Fibroblast of villous mesenchyme (primary cell): Measurements from ENCODE around the gene LCE2A. TPM values are rescaled to one million over a fixed set of nuclear protein-coding genes. Genes with fewer than 3 reads are reported as not detected.
"Not testable (repeated sequence)": the region's sequence is repeated elsewhere in the genome, so short reads cannot be mapped to it uniquely, and the experiment has no call there.

ENCODE experiments used
- DNase-seq: peaks from one replicate; pipeline ENCODE4 v3.0.0-alpha.2; 2010; ENCODE audit warnings: low read depth
- H3K4me3 ChIP-seq: 2 replicates; pipeline ENCODE4 v1.5.1; 2011; ENCODE audit warnings: low read depth, mild to moderate bottlenecking, low read length
- CTCF ChIP-seq: IDR thresholded peaks from 2 replicates; pipeline ENCODE4 v1.5.1; 2012; ENCODE audit warnings: low read depth, mild to moderate bottlenecking, low read length; ENCODE audit not compliant: insufficient read depth
- total RNA-seq: library from RNA; depleted of rRNA; stranded (reverse); fragments of >200 nt; gene quantifications from 2 replicates; pipeline ENCODE4 v1.2.3, GENCODE V29; 2012

Gene LCE2A
- total RNA-seq, 1 donor, result 0.43 TPM

DNA sequence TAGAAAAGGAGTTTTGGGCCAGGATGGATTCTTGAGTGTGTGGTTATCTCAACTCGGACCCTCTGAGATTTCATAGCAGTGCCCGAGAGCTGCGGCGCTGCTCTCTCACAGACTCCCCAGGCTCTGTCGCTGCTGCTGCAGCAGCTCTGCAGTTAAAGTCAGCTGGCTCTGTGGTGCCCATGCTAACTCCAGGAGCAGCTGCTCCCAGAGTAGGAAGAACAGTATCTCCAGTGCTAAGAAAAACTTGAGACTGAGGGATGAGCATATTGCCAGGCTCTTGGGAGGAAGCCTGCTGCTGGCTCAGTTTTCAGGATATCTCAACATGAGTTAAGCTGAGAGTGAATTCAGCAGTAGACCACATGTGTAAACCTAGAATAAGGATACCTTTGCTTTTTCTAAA is 30.5 kb upstream of the LCE2A start:
- no peak overlapping the region for H3K4me3 ChIP-seq
- no peak for TF ChIP-seq CTCF
- no peak for DNase-seq

GRCh38 chr1:152673016-152673415 is 25.1 kb upstream of the LCE2A start:
- DNase-seq, result no peak
- TF ChIP-seq CTCF, result no peak
- no peak overlapping the region for H3K4me3 ChIP-seq

- DNase-seq, H3K4me3 ChIP-seq: not testable (repeated sequence)
Observed at GRCh38 chr1:152674983-152675382, 23.2 kb upstream of the LCE2A start, which contains the start of gene LCE2C. Gene LCE2C, plus strand, starts transcription at chr1:152675279. Its CDS starts 737 bp downstream, at chr1:152676016.

DNA sequence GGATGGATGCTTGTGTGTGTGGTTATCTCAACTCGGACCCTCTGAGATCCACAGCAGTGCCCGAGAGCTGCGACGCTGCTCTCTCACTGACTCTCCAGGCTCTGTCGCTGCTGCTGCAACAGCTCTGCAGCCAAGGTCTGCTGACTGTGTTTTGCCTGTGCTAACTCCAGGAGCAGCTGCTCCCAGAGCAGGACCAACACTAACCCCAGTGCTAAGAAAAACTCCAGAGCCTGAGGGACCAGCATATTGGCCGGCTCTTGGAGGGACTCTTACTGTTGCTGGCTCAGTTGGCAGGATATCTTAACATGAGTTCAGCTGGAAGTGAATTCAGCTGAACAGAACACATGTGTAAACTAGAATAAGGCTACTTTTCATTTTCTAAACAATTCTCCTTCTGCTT is 18.7 kb upstream of the LCE2A start:
- DNase-seq, result no peak
- no peak overlapping the region for H3K4me3 ChIP-seq
- no peak for TF ChIP-seq CTCF

DNA sequence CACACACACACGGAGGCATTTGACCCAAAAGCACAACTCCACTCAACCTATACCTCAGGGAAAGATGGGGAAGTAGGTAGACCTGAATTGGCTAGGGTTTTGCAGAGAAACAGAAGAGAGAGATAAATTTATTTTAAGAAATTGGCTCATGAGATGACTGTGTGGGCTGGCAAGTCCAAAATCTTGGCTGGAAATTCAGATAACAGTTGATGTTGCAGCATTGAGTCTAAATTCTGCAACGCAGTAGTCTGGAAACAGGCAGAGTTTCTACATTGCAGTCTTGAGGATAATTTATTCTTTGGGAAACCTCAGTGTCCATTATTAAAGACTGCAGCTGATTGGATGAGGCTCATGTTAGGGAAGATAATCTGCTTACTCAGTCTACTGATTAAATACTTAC is 16.5 kb upstream of the LCE2A start:
- no peak for TF ChIP-seq CTCF
- DNase-seq, result no peak
- no peak overlapping the region for H3K4me3 ChIP-seq

- no peak for TF ChIP-seq CTCF
- no peak for DNase-seq
- H3K4me3 ChIP-seq, result no peak overlapping the region
Observed at GRCh38 chr1:152683846-152684245, 14.3 kb upstream of the LCE2A start.

DNA sequence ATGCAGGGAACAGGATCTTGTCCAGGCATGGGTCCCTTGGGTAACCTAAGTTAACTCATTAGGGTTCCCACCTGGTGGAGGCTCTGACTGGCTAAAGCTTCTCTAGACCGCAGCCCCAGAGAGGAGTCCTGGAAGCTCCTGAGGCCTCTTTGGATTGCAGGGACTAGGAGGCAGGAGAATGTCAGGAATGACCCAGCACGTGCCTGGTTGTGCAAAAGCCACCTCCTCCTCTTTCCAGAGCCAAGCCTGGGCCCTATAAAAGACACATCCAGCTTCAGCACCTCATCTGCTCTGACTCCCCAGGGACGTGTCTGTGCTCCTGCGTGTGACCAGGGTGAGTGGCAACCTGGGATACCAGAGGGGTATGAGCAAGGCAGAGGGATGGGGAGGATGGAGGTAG is 12.3 kb upstream of the LCE2A start, which contains the start of gene LCE2B:
LCE2B (plus strand) TSS at position 301 of the 400 bp plus-strand sequence. CDS start 721 bp downstream, outside the sequence.
- not testable (repeated sequence) for DNase-seq, H3K4me3 ChIP-seq

- no peak overlapping the region for H3K4me3 ChIP-seq
- no peak for DNase-seq
- TF ChIP-seq CTCF, result no peak
Observed at GRCh38 chr1:152699746-152700145, 1.6 kb downstream of the LCE2A start.
